Inflammatory macrophage treated with lipopolysaccharide for 4 hours (primary cell): ENCODE data around the gene BLTP1.

Experiments
- DNase-seq: peaks from one replicate; pipeline ENCODE4 v3.0.0-alpha.2; 2020

Gene BLTP1

DNA sequence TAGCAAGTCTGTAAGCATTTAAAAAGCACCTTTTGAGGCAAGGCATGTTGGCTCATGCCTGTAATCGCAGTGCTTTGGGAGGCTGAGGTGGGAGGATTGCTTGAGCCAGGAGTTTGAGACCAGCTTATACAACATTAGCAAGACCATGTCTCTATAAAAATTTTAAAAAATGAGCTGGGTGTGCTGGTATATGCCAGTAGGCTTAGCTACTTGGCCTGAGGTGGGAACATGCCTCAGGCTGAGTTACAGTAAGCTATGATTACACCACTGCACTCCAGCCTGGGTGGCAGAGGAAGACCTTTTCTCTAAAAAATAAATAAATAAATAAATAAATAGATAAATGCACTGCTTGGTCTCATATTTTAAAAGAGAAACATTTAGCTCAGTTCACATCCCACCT, 26.8 kb downstream of the BLTP1 start:
- no peak for DNase-seq

DNA sequence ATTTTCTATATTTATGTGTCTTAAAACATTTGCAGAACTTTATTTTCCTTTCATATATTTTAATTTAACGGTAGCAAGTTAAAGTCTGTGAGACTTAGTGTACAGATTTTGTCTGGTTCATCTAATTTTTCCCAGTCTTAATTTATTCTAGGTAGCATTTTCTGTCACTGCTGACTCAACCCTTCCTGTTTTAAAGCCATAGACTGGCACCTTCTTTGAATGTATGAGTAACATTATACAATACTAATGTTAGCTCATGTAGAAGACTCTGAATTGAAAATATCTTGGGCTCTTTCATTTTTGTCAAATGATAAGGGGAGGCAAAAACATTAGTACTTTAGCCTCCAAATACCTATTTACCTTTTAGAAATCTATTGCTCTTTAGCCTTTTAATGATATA, 43.6 kb downstream of the BLTP1 start:
- DNase-seq = no peak
